ENCODE data around the gene GOLGA8R. TPM values are rescaled to one million over a fixed set of nuclear protein-coding genes. Genes with fewer than 3 reads are reported as not detected.
"Not testable (repeated sequence)": the region's sequence is repeated elsewhere in the genome, so short reads cannot be mapped to it uniquely, and the experiment has no call there.

The GOLGA8R gene
- total RNA-seq, 2 experiments from 2014 or later, result 0.14 to 0.56 TPM

GRCh38 chr15:30376375-30377081 lies 37.5 kb downstream of the GOLGA8R start:
- H3K9me3 Mint-ChIP-seq; H3K4me1 Mint-ChIP-seq (ENCODE audit: low read depth); H3K27ac Mint-ChIP-seq; CTCF ChIA-PET; H3K4me3 Mint-ChIP-seq; intact Hi-C loops (cut with micrococcal nuclease); DNase-seq; POLR2A ChIA-PET; H3K36me3 Mint-ChIP-seq; H3K27me3 Mint-ChIP-seq: not testable (repeated sequence)

- H3K4me3 Mint-ChIP-seq; H3K27ac Mint-ChIP-seq; H3K36me3 Mint-ChIP-seq; POLR2A ChIA-PET; H3K27me3 Mint-ChIP-seq; H3K9me3 Mint-ChIP-seq; DNase-seq; intact Hi-C loops (cut with micrococcal nuclease); H3K4me1 Mint-ChIP-seq (ENCODE audit: low read depth); CTCF ChIA-PET: not testable (repeated sequence)
Observed at GRCh38 chr15:30375872-30376271, 38.2 kb downstream of the GOLGA8R start.

- intact Hi-C loops (cut with micrococcal nuclease); H3K9me3 Mint-ChIP-seq; H3K27ac Mint-ChIP-seq; DNase-seq; H3K4me3 Mint-ChIP-seq; H3K36me3 Mint-ChIP-seq; POLR2A ChIA-PET; H3K27me3 Mint-ChIP-seq; CTCF ChIA-PET; H3K4me1 Mint-ChIP-seq (ENCODE audit: low read depth): not testable (repeated sequence)
Observed at GRCh38 chr15:30374862-30375261, 39.2 kb downstream of the GOLGA8R start.

GRCh38 chr15:30368271-30368670 lies 45.8 kb downstream of the GOLGA8R start:
- H3K9me3 Mint-ChIP-seq; H3K36me3 Mint-ChIP-seq; CTCF ChIA-PET; H3K27me3 Mint-ChIP-seq; intact Hi-C loops (cut with micrococcal nuclease); DNase-seq; H3K27ac Mint-ChIP-seq; H3K4me1 Mint-ChIP-seq (ENCODE audit: low read depth); POLR2A ChIA-PET; H3K4me3 Mint-ChIP-seq: not testable (repeated sequence)

- H3K27me3 Mint-ChIP-seq; H3K4me3 Mint-ChIP-seq; intact Hi-C loops (cut with micrococcal nuclease); POLR2A ChIA-PET; CTCF ChIA-PET; H3K36me3 Mint-ChIP-seq; DNase-seq; H3K4me1 Mint-ChIP-seq (ENCODE audit: low read depth); H3K27ac Mint-ChIP-seq; H3K9me3 Mint-ChIP-seq: not testable (repeated sequence)
Observed at GRCh38 chr15:30367246-30367645, 46.8 kb downstream of the GOLGA8R start.

GRCh38 chr15:30361404-30361803 lies 52.7 kb downstream of the GOLGA8R start:
- H3K4me3 Mint-ChIP-seq; H3K36me3 Mint-ChIP-seq; H3K4me1 Mint-ChIP-seq (ENCODE audit: low read depth); POLR2A ChIA-PET; H3K27ac Mint-ChIP-seq; CTCF ChIA-PET; intact Hi-C loops (cut with micrococcal nuclease); DNase-seq; H3K27me3 Mint-ChIP-seq; H3K9me3 Mint-ChIP-seq: not testable (repeated sequence)

GRCh38 chr15:30360990-30361389 lies 53.1 kb downstream of the GOLGA8R start:
- H3K9me3 Mint-ChIP-seq; CTCF ChIA-PET; POLR2A ChIA-PET; H3K4me1 Mint-ChIP-seq (ENCODE audit: low read depth); H3K27ac Mint-ChIP-seq; intact Hi-C loops (cut with micrococcal nuclease); DNase-seq; H3K36me3 Mint-ChIP-seq; H3K27me3 Mint-ChIP-seq; H3K4me3 Mint-ChIP-seq: not testable (repeated sequence)

GRCh38 chr15:30355043-30355442 lies 59.0 kb downstream of the GOLGA8R start:
- DNase-seq; H3K9me3 Mint-ChIP-seq; H3K27me3 Mint-ChIP-seq; intact Hi-C loops (cut with micrococcal nuclease); H3K27ac Mint-ChIP-seq; H3K4me1 Mint-ChIP-seq (ENCODE audit: low read depth); H3K36me3 Mint-ChIP-seq; CTCF ChIA-PET; H3K4me3 Mint-ChIP-seq; POLR2A ChIA-PET: not testable (repeated sequence)

Other genes starting within 250 kb of the GOLGA8R start
- under 1 TPM in 1 of 2 experiments, not detected in 1; 0.90 TPM for gene CHRFAM7A, start 20.7 kb downstream of the GOLGA8R start, total RNA-seq
- under 1 TPM in 1 of 2 experiments, not detected in 1; 0.33 TPM for gene GOLGA8Q, start 137.8 kb upstream of the GOLGA8R start, total RNA-seq
- gene GOLGA8H, start 189.8 kb upstream of the GOLGA8R start, total RNA-seq, result not detected

Measured in activated CD4-positive, alpha-beta memory T cell treated with anti-CD3 and anti-CD28 coated beads for 36 hours (primary cell).